Measurements from ENCODE around the gene NRIP3.

Gene NRIP3

DNA sequence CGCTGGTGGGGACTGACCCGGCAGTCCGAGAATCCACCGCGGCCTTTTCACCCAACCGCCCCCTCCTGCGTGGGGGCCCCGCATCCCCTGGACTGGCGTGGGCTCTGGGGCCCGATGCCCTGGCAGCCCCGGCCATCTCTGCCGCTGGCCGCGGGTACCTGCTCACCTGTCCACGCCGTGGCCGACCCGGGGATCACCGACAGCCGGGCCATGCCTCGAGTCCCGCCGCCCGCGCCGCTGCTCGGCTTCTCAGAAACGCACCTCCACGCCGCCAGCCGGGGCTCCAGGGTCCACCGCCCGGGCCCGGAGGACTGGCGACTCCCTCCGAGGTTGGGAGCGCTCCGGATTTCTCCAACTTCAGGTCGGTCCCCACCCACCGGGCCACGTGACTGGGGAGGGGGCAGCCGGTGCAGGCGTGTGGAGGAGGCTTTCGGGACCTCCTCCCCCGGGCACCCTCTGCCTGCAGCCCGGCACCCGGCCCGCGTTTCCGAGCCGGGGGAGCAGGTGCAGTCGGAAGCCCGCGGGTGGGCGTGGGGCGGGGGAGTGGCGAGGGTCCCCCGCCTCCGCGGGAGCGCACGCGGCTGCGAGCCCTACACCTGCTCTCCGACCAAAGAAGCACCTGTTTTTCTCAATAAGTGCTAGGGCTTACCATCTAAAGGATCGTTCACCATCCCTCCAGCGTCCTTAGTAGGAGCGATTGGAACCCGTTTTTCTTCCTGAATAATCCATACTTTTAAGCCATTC is 554 bp upstream of the NRIP3 start:
- Histone ChIP-seq H3K36me3 (replicated peaks; ENCODE audit: low read depth, low read length) (no peaks in the 10 kb centered on the region), H2AFZ (ENCODE audit: low read depth, low read length) (no peak overlapping the region), H3K79me2 (ENCODE audit: low read length) (no peaks in the 10 kb centered on the region), H3K27ac (ENCODE audit: low read length) (no peak overlapping the region), H3K4me3 (ENCODE audit: low read length) (no peak overlapping the region), H3K4me1 (ENCODE audit: low read length) (no peaks in the 10 kb centered on the region), H3K9me3 (ENCODE audit: insufficient read depth, low read length) (no peaks in the 10 kb centered on the region), H3K9ac (ENCODE audit: low read length) (no peak overlapping the region), H3K4me2 (ENCODE audit: low read length) (no peak overlapping the region), H4K20me1 (ENCODE audit: insufficient read depth, low read length) (no peaks in the 10 kb centered on the region), H3K27me3 (ENCODE audit: low read depth, low read length) (peaks cover 5% of the 10 kb centered on the region; the same call in 1 of the 2 replicates)
- no peak for TF ChIP-seq EZH2phosphoT487 (IDR thresholded peaks at IDR 0.05; ENCODE audit: low read depth)
- TF ChIP-seq, protein P1, sequence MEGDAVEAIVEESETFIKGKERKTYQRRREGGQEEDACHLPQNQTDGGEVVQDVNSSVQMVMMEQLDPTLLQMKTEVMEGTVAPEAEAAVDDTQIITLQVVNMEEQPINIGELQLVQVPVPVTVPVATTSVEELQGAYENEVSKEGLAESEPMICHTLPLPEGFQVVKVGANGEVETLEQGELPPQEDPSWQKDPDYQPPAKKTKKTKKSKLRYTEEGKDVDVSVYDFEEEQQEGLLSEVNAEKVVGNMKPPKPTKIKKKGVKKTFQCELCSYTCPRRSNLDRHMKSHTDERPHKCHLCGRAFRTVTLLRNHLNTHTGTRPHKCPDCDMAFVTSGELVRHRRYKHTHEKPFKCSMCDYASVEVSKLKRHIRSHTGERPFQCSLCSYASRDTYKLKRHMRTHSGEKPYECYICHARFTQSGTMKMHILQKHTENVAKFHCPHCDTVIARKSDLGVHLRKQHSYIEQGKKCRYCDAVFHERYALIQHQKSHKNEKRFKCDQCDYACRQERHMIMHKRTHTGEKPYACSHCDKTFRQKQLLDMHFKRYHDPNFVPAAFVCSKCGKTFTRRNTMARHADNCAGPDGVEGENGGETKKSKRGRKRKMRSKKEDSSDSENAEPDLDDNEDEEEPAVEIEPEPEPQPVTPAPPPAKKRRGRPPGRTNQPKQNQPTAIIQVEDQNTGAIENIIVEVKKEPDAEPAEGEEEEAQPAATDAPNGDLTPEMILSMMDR (IDR thresholded peaks at IDR 0.05; ENCODE audit: low read depth, low read length) = no peak

DNA sequence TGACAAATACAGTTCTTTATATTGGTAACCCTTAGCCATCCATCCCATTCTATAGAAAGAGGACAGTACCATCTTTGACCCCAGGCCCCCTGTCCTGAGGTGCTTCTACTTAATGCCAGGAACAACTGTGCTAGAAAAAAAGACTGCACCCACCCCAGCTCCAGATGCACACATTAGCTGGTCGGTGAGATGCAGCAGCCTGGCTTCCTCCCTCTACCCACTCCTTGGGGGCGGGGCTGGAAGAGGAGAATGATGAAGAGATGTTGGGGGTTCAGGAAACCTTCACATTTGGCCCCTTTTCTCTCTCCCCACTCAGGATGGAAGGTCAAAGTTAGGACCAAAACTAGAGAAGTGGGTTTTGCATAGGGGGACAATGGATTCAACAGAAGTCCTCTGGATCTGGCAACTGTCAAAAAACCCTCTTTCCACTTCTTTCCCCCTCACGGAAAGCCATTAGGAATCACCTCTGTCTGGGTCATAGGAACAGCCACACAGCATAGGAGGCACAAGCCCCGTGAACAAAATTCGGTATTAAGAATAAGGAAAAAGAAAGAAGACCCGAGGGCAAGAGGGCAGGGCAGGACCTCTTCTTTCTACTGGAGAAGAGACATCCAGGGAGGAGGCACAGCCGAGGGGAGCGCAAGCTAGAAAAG is 755 bp downstream of the NRIP3 start:
- Histone ChIP-seq H3K27ac (ENCODE audit: low read length) (no peak overlapping the region), H3K79me2 (ENCODE audit: low read length) (no peaks in the 10 kb centered on the region), H3K4me2 (ENCODE audit: low read length) (no peak overlapping the region), H3K4me3 (ENCODE audit: low read length) (no peak overlapping the region), H3K9me3 (ENCODE audit: insufficient read depth, low read length) (no peaks in the 10 kb centered on the region), H4K20me1 (ENCODE audit: insufficient read depth, low read length) (no peaks in the 10 kb centered on the region), H3K4me1 (ENCODE audit: low read length) (no peaks in the 10 kb centered on the region), H3K36me3 (replicated peaks; ENCODE audit: low read depth, low read length) (no peaks in the 10 kb centered on the region), H3K27me3 (ENCODE audit: low read depth, low read length) (peaks cover 5% of the 10 kb centered on the region; the same call in 1 of the 2 replicates), H2AFZ (ENCODE audit: low read depth, low read length) (no peak overlapping the region), H3K9ac (ENCODE audit: low read length) (no peak overlapping the region)
- no peak for TF ChIP-seq EZH2phosphoT487 (IDR thresholded peaks at IDR 0.05; ENCODE audit: low read depth)
- TF ChIP-seq, protein P1 (IDR thresholded peaks at IDR 0.05; ENCODE audit: low read depth, low read length) = no peak

DNA sequence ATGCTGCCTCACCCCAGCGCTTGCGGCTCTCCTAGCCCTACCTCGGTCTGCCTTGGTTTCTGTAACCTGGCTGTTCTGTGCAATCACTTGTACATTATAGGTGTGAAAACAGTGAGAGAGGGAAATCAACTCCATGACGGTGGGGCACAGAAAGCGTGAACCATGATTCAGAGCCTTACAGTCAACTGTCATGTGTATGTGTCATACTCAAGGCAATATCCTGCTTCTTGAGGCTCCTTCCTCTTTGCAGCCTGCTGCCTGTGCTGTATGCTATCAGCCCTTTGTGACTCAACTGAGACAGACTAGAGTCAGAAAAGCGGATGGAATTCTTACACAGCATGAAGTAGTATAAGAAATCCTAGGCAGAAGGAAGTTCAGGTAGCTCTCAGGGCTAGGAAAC is 2.1 kb downstream of the NRIP3 start:
- no peak overlapping the region; the same call in 1 of the 2 replicates for H2AFZ ChIP-seq (ENCODE audit: low read depth, low read length)
- no peak overlapping the region for H3K27ac ChIP-seq (ENCODE audit: low read length)
- no peaks in the 10 kb centered on the region for H3K4me1 ChIP-seq (ENCODE audit: low read length)
- H3K36me3 ChIP-seq (replicated peaks; ENCODE audit: low read depth, low read length) = no peaks in the 10 kb centered on the region
- H3K4me2 ChIP-seq (ENCODE audit: low read length) = no peak overlapping the region; the same call in 1 of the 2 replicates
- TF ChIP-seq EZH2phosphoT487 (IDR thresholded peaks at IDR 0.05; ENCODE audit: low read depth) = no peak
- TF ChIP-seq, protein P1 (IDR thresholded peaks at IDR 0.05; ENCODE audit: low read depth, low read length) = no peak
- H3K79me2 ChIP-seq (ENCODE audit: low read length) = no peaks in the 10 kb centered on the region
- no peaks in the 10 kb centered on the region for H4K20me1 ChIP-seq (ENCODE audit: insufficient read depth, low read length)
- no peak overlapping the region for H3K4me3 ChIP-seq (ENCODE audit: low read length)
- H3K27me3 ChIP-seq (ENCODE audit: low read depth, low read length) = peaks cover 5% of the 10 kb centered on the region; the same call in 1 of the 2 replicates
- no peaks in the 10 kb centered on the region for H3K9me3 ChIP-seq (ENCODE audit: insufficient read depth, low read length)
- H3K9ac ChIP-seq (ENCODE audit: low read length) = no peak overlapping the region

DNA sequence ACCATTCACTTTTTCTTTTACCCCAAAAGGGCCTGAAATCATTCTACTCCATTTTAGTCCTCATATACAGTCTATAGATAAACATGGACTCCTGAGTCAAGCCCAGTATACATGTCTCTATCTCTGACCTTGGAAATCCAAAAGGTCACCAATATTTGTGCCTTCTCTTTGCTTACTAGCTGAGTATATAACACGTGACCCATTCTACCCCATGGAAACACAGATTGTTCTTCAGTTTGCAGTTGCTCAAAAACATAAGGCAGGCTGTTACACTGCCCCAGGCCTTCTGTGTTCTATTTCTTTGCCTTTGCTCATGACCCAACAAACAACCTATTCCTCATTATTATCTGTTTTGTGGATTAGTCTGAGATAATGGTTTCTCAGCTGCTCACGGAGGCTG is 5.8 kb downstream of the NRIP3 start:
- H3K4me3 ChIP-seq (ENCODE audit: low read length) = no peak overlapping the region
- H3K9ac ChIP-seq (ENCODE audit: low read length) = no peak overlapping the region
- no peaks in the 10 kb centered on the region for H3K4me1 ChIP-seq (ENCODE audit: low read length)
- no peaks in the 10 kb centered on the region for H4K20me1 ChIP-seq (ENCODE audit: insufficient read depth, low read length)
- no peak overlapping the region for H3K27ac ChIP-seq (ENCODE audit: low read length)
- H3K9me3 ChIP-seq (ENCODE audit: insufficient read depth, low read length) = no peaks in the 10 kb centered on the region
- H3K4me2 ChIP-seq (ENCODE audit: low read length) = no peak overlapping the region
- peaks cover 22% of the 10 kb centered on the region for H3K27me3 ChIP-seq (ENCODE audit: low read depth, low read length)
- peak overlapping the region; percentile 60; the same call in 1 of the 2 replicates for H2AFZ ChIP-seq (ENCODE audit: low read depth, low read length)
- no peaks in the 10 kb centered on the region for H3K79me2 ChIP-seq (ENCODE audit: low read length)
- no peaks in the 10 kb centered on the region for H3K36me3 ChIP-seq (replicated peaks; ENCODE audit: low read depth, low read length)
- TF ChIP-seq EZH2phosphoT487 (IDR thresholded peaks at IDR 0.05; ENCODE audit: low read depth) = no peak
- TF ChIP-seq, protein P1 (IDR thresholded peaks at IDR 0.05; ENCODE audit: low read depth, low read length) = no peak

Measured in OCI-LY3 (cell line).